Measurements from ENCODE around the gene ZNF768. TPM values are rescaled to one million over a fixed set of nuclear protein-coding genes. Genes with fewer than 3 reads are reported as not detected.

ZNF768 gene
- total RNA-seq, 2 experiments from 2014 or later: 38.3 to 63.7 TPM

- no peak overlapping the region for H3K27ac ChIP-seq (ENCODE audit: low read depth, low read length, poor library complexity, severe bottlenecking)
- H3K9me2 ChIP-seq (ENCODE audit: insufficient read depth, low read length): no peaks in the 10 kb centered on the region
- H3K79me2 ChIP-seq (ENCODE audit: insufficient read depth, low read depth, low read length): peaks cover 15% of the 10 kb centered on the region; the same call in 1 of the 2 replicates
- ChIA-PET CTCF (ENCODE audit: unreplicated experiment) (no interaction called here), POLR2A (no interaction called here)
- TF ChIP-seq EZH2phosphoT487 (IDR thresholded peaks at IDR 0.05; ENCODE audit: borderline replicate concordance, low read depth, low read length) (no peak), CTCF (conservative IDR thresholded peaks at IDR 0.05; ENCODE audit: low read length) (no peak)
- H2AFZ ChIP-seq (ENCODE audit: low read length): no peak overlapping the region
- H3K4me2 ChIP-seq (ENCODE audit: low read length): peak overlapping the region; percentile 99
- peaks cover 31% of the 10 kb centered on the region for H3K36me3 ChIP-seq (ENCODE audit: insufficient read depth, low read length)
- TSS peak; percentile 68 for BruUV-seq (replicated peaks)
- peaks cover 56% of the 10 kb centered on the region for H3K4me1 ChIP-seq (ENCODE audit: insufficient read depth, low read length, poor library complexity, severe bottlenecking)
- no peak for DNase-seq (ENCODE audit: low spot score)
- H4K20me1 ChIP-seq (ENCODE audit: insufficient read depth, low read length): no peaks in the 10 kb centered on the region
- intact Hi-C loops (cut with micrococcal nuclease; ENCODE audit: unreplicated experiment): no loop called here
- H3K4me3 ChIP-seq (ENCODE audit: low read depth, low read length, poor library complexity, severe bottlenecking): peak overlapping the region; percentile 77
- no peaks in the 10 kb centered on the region for H3K9me3 ChIP-seq (ENCODE audit: low read length)
Observed at GRCh38 chr16:30474684-30475083, 51.7 kb downstream of the ZNF768 start.

- no TSS peak for BruUV-seq (replicated peaks)
- Histone ChIP-seq H3K9me2 (ENCODE audit: insufficient read depth, low read length) (no peaks in the 10 kb centered on the region), H3K9me3 (ENCODE audit: low read length) (no peaks in the 10 kb centered on the region), H2AFZ (ENCODE audit: low read length) (peak overlapping the region; percentile 14; the same call in 1 of the 2 replicates), H3K4me3 (ENCODE audit: low read depth, low read length, poor library complexity, severe bottlenecking) (peak overlapping the region; percentile 77), H3K79me2 (ENCODE audit: insufficient read depth, low read depth, low read length) (peaks cover 15% of the 10 kb centered on the region; the same call in 1 of the 2 replicates), H3K4me2 (ENCODE audit: low read length) (peak overlapping the region; percentile 99), H4K20me1 (ENCODE audit: insufficient read depth, low read length) (no peaks in the 10 kb centered on the region), H3K27ac (ENCODE audit: low read depth, low read length, poor library complexity, severe bottlenecking) (peak overlapping the region; percentile 95), H3K36me3 (ENCODE audit: insufficient read depth, low read length) (peaks cover 26% of the 10 kb centered on the region), H3K4me1 (ENCODE audit: insufficient read depth, low read length, poor library complexity, severe bottlenecking) (peaks cover 61% of the 10 kb centered on the region)
- DNase-seq (ENCODE audit: low spot score): no peak
- POLR2A ChIA-PET: interaction anchor here (0.7 to 3.2 kb wide), 7 partner anchors 16 to 84 kb away, joined by 3 to 69 read pairs (median 6); partner anchors contain the start of genes DCTPP1 and ZNF764
- CTCF ChIA-PET (ENCODE audit: unreplicated experiment): interaction anchor here (0.6 kb wide), 1 partner anchor 140 kb away, joined by 3 read pairs; no protein-coding TSS in a partner anchor
- intact Hi-C loops (cut with micrococcal nuclease; ENCODE audit: unreplicated experiment): no loop called here
- no peak for TF ChIP-seq CTCF (conservative IDR thresholded peaks at IDR 0.05; ENCODE audit: low read length)
- no peak for TF ChIP-seq EZH2phosphoT487 (IDR thresholded peaks at IDR 0.05; ENCODE audit: borderline replicate concordance, low read depth, low read length)
Observed at GRCh38 chr16:30474074-30474452, 52.3 kb downstream of the ZNF768 start.

Small RNA genes within 50 kb of the gene (microRNA-seq; reads per million reads assigned to microRNA genes)
- gene MIR4518 (ENCODE audit: borderline replicate concordance): 395 reads per million, percentile 74 among the genes with 10 or more reads in this experiment

Small RNA genes within 50 kb of the gene (small RNA-seq; reads per million reads assigned to genes)
- gene MIR4518: not detected
- not detected for gene RNU7-61P

Other genes starting within 250 kb of the ZNF768 start
- gene CD2BP2, start 171.3 kb downstream of the ZNF768 start, total RNA-seq (2014; rRNA removed; shearing (Covaris generic)): 69.2 and 94.7 TPM in 2 replicates
- 87.8 and 111 TPM in 2 replicates for gene CD2BP2, start 171.3 kb downstream of the ZNF768 start, total RNA-seq (2022)
- 38.6 and 44.9 TPM in 2 replicates for gene TBC1D10B, start 156.1 kb downstream of the ZNF768 start, total RNA-seq (2014; rRNA removed; shearing (Covaris generic))
- 74.8 and 78.6 TPM in 2 replicates for gene TBC1D10B, start 156.1 kb downstream of the ZNF768 start, total RNA-seq (2022)
- gene MYL11, start 151.8 kb downstream of the ZNF768 start, total RNA-seq (2014; rRNA removed; shearing (Covaris generic)): 3.2 and 3.3 TPM in 2 replicates
- gene MYL11, start 151.8 kb downstream of the ZNF768 start, total RNA-seq (2022): 1.7 and 3.9 TPM in 2 replicates
- gene SEPTIN1, start 144.0 kb downstream of the ZNF768 start, total RNA-seq (2014; rRNA removed; shearing (Covaris generic)): 126 and 133 TPM in 2 replicates
- 171 and 181 TPM in 2 replicates for gene SEPTIN1, start 144.0 kb downstream of the ZNF768 start, total RNA-seq (2022)
- 15.7 and 18.8 TPM in 2 replicates for gene ZNF48, start 131.1 kb downstream of the ZNF768 start, total RNA-seq (2014; rRNA removed; shearing (Covaris generic))
- 16.4 and 17.3 TPM in 2 replicates for gene ZNF48, start 131.1 kb downstream of the ZNF768 start, total RNA-seq (2022)
- gene ZNF771, start 119.0 kb downstream of the ZNF768 start, total RNA-seq (2014; rRNA removed; shearing (Covaris generic)): 6.4 and 11.3 TPM in 2 replicates
- gene ZNF771, start 119.0 kb downstream of the ZNF768 start, total RNA-seq (2022): 9.2 and 10.8 TPM in 2 replicates
- gene DCTPP1, start 96.5 kb downstream of the ZNF768 start, total RNA-seq (2014; rRNA removed; shearing (Covaris generic)): 90.2 and 92.5 TPM in 2 replicates
- 80.0 and 93.8 TPM in 2 replicates for gene DCTPP1, start 96.5 kb downstream of the ZNF768 start, total RNA-seq (2022)
- gene SEPHS2, start 80.7 kb downstream of the ZNF768 start, total RNA-seq (2014; rRNA removed; shearing (Covaris generic)): 14.4 and 15.3 TPM in 2 replicates
- gene SEPHS2, start 80.7 kb downstream of the ZNF768 start, total RNA-seq (2022): 59.6 and 64.2 TPM in 2 replicates
- 30.7 and 40.2 TPM in 2 replicates for gene ITGAL, start 53.8 kb downstream of the ZNF768 start, total RNA-seq (2014; rRNA removed; shearing (Covaris generic))
- 125 and 140 TPM in 2 replicates for gene ITGAL, start 53.8 kb downstream of the ZNF768 start, total RNA-seq (2022)
- gene ZNF747, start 8.3 kb upstream of the ZNF768 start, total RNA-seq (2014; rRNA removed; shearing (Covaris generic)): 15.7 and 22.2 TPM in 2 replicates
- 17.2 and 20.8 TPM in 2 replicates for gene ZNF747, start 8.3 kb upstream of the ZNF768 start, total RNA-seq (2022)
- gene ZNF764, start 31.8 kb upstream of the ZNF768 start, total RNA-seq (2014; rRNA removed; shearing (Covaris generic)): 10.5 and 14.6 TPM in 2 replicates
- gene ZNF764, start 31.8 kb upstream of the ZNF768 start, total RNA-seq (2022): 12.8 and 13.8 TPM in 2 replicates
- gene ZNF688, start 45.1 kb upstream of the ZNF768 start, total RNA-seq (2014; rRNA removed; shearing (Covaris generic)): 17.5 and 19.8 TPM in 2 replicates
- 15.0 and 15.3 TPM in 2 replicates for gene ZNF688, start 45.1 kb upstream of the ZNF768 start, total RNA-seq (2022)
- 6.8 and 9.3 TPM in 2 replicates for gene ZNF785, start 59.1 kb upstream of the ZNF768 start, total RNA-seq (2014; rRNA removed; shearing (Covaris generic))
- gene ZNF785, start 59.1 kb upstream of the ZNF768 start, total RNA-seq (2022): 4.1 and 4.6 TPM in 2 replicates
- gene ZNF689, start 83.8 kb upstream of the ZNF768 start, total RNA-seq (2014; rRNA removed; shearing (Covaris generic)): 13.1 and 15.0 TPM in 2 replicates
- 15.5 and 16.7 TPM in 2 replicates for gene ZNF689, start 83.8 kb upstream of the ZNF768 start, total RNA-seq (2022)
- 33.2 and 35.2 TPM in 2 replicates for gene PRR14, start 124.4 kb upstream of the ZNF768 start, total RNA-seq (2014; rRNA removed; shearing (Covaris generic))
- 75.5 and 81.4 TPM in 2 replicates for gene PRR14, start 124.4 kb upstream of the ZNF768 start, total RNA-seq (2022)
- gene FBRS, start 131.9 kb upstream of the ZNF768 start, total RNA-seq (2014; rRNA removed; shearing (Covaris generic)): 31.8 and 36.8 TPM in 2 replicates
- 89.8 and 97.5 TPM in 2 replicates for gene FBRS, start 131.9 kb upstream of the ZNF768 start, total RNA-seq (2022)
- gene SRCAP, start 172.6 kb upstream of the ZNF768 start, total RNA-seq (2014; rRNA removed; shearing (Covaris generic)): 15.6 and 41.8 TPM in 2 replicates
- 92.6 and 93.7 TPM in 2 replicates for gene SRCAP, start 172.6 kb upstream of the ZNF768 start, total RNA-seq (2022)
- gene PHKG2, start 221.9 kb upstream of the ZNF768 start, total RNA-seq (2014; rRNA removed; shearing (Covaris generic)): 37.6 and 40.5 TPM in 2 replicates
- gene PHKG2, start 221.9 kb upstream of the ZNF768 start, total RNA-seq (2022): 41.9 and 46.5 TPM in 2 replicates
- gene CFAP119, start 235.5 kb upstream of the ZNF768 start, total RNA-seq (2014; rRNA removed; shearing (Covaris generic)): 20.7 and 27.4 TPM in 2 replicates
- gene CFAP119, start 235.5 kb upstream of the ZNF768 start, total RNA-seq (2022): 25.0 and 27.4 TPM in 2 replicates
- 54.8 and 70.5 TPM in 2 replicates for gene RNF40, start 235.8 kb upstream of the ZNF768 start, total RNA-seq (2014; rRNA removed; shearing (Covaris generic))
- 108 and 120 TPM in 2 replicates for gene RNF40, start 235.8 kb upstream of the ZNF768 start, total RNA-seq (2022)

All from OCI-LY7 (cell line).